ENCODE results near the gene GRIFIN. TPM values are rescaled to one million over a fixed set of nuclear protein-coding genes. Genes with fewer than 3 reads are reported as not detected.

Gene GRIFIN
- total RNA-seq, 1 donor from 2014 or later: not detected

- Histone ChIP-seq H3K4me3 (ENCODE audit: low read length in 3 of 3) (no peak overlapping the region), H3K9ac (ENCODE audit: low read depth in 1 of 3, low read length in 3 of 3) (no peak overlapping the region), H3K36me3 (ENCODE audit: control insufficient read depth in 3 of 3, insufficient read depth in 3 of 3, low read length in 3 of 3) (peaks cover 0 to 8% (median 6%) of the 10 kb centered on the region in 3 donors), H3K27me3 (ENCODE audit: control insufficient read depth in 3 of 3, insufficient read depth in 3 of 3, low read length in 3 of 3) (no peaks in the 10 kb centered on the region), H3K9me3 (ENCODE audit: control insufficient read depth in 3 of 3, low read length in 3 of 3) (no peaks in the 10 kb centered on the region), H3K27ac (ENCODE audit: low read depth, low read length) (no peak overlapping the region), H3K4me1 (ENCODE audit: control insufficient read depth in 3 of 3, insufficient read depth in 3 of 3, low read length in 3 of 3) (peaks cover 0 to 13% (median 0%) of the 10 kb centered on the region in 3 donors)
Measured at GRCh38 chr7:2440608-2441245, 35.5 kb downstream of the GRIFIN start.

GRCh38 chr7:2438775-2439174 is 37.4 kb downstream of the GRIFIN start:
- Histone ChIP-seq H3K27ac (ENCODE audit: low read depth, low read length) (no peak overlapping the region), H3K9me3 (ENCODE audit: control insufficient read depth in 3 of 3, low read length in 3 of 3) (no peaks in the 10 kb centered on the region), H3K36me3 (ENCODE audit: control insufficient read depth in 3 of 3, insufficient read depth in 3 of 3, low read length in 3 of 3) (peaks cover 0 to 13% (median 10%) of the 10 kb centered on the region in 3 donors), H3K9ac (ENCODE audit: low read depth in 1 of 3, low read length in 3 of 3) (no peak overlapping the region), H3K4me3 (ENCODE audit: low read length in 3 of 3) (no peak overlapping the region), H3K4me1 (ENCODE audit: control insufficient read depth in 3 of 3, insufficient read depth in 3 of 3, low read length in 3 of 3) (peaks cover 0 to 13% (median 0%) of the 10 kb centered on the region in 3 donors), H3K27me3 (ENCODE audit: control insufficient read depth in 3 of 3, insufficient read depth in 3 of 3, low read length in 3 of 3) (no peaks in the 10 kb centered on the region)

GRCh38 chr7:2438186-2438585 is 38.0 kb downstream of the GRIFIN start:
- H3K36me3 ChIP-seq (ENCODE audit: control insufficient read depth in 3 of 3, insufficient read depth in 3 of 3, low read length in 3 of 3): peaks cover 6 to 16% (median 16%) of the 10 kb centered on the region in 3 donors
- H3K27ac ChIP-seq (ENCODE audit: low read depth, low read length): no peak overlapping the region

GRCh38 chr7:2437537-2438148 is 38.6 kb downstream of the GRIFIN start:
- H3K9me3 ChIP-seq (ENCODE audit: control insufficient read depth in 3 of 3, low read length in 3 of 3): no peaks in the 10 kb centered on the region
- H3K4me3 ChIP-seq (ENCODE audit: low read length in 3 of 3): no peak overlapping the region
- H3K27ac ChIP-seq (ENCODE audit: low read depth, low read length): no peak overlapping the region
- peaks cover 11 to 21% (median 21%) of the 10 kb centered on the region in 3 donors for H3K36me3 ChIP-seq (ENCODE audit: control insufficient read depth in 3 of 3, insufficient read depth in 3 of 3, low read length in 3 of 3)
- H3K4me1 ChIP-seq (ENCODE audit: control insufficient read depth in 3 of 3, insufficient read depth in 3 of 3, low read length in 3 of 3): peaks cover 0 to 13% (median 0%) of the 10 kb centered on the region in 3 donors
- no peak overlapping the region for H3K9ac ChIP-seq (ENCODE audit: low read depth in 1 of 3, low read length in 3 of 3)
- no peaks in the 10 kb centered on the region for H3K27me3 ChIP-seq (ENCODE audit: control insufficient read depth in 3 of 3, insufficient read depth in 3 of 3, low read length in 3 of 3)

More at GRCh38 chr7:2438186-2438585, 38.0 kb downstream of the GRIFIN start:
- no peaks in the 10 kb centered on the region for H3K9me3 ChIP-seq (ENCODE audit: control insufficient read depth in 3 of 3, low read length in 3 of 3)
- H3K4me3 ChIP-seq (ENCODE audit: low read length in 3 of 3): no peak overlapping the region
- H3K9ac ChIP-seq (ENCODE audit: low read depth in 1 of 3, low read length in 3 of 3): no peak overlapping the region
- H3K27me3 ChIP-seq (ENCODE audit: control insufficient read depth in 3 of 3, insufficient read depth in 3 of 3, low read length in 3 of 3): no peaks in the 10 kb centered on the region
- H3K4me1 ChIP-seq (ENCODE audit: control insufficient read depth in 3 of 3, insufficient read depth in 3 of 3, low read length in 3 of 3): peaks cover 0 to 13% (median 0%) of the 10 kb centered on the region in 3 donors

GRCh38 chr7:2437136-2437535 is 39.1 kb downstream of the GRIFIN start:
- Histone ChIP-seq H3K4me3 (ENCODE audit: low read length in 3 of 3) (no peak overlapping the region), H3K9ac (ENCODE audit: low read depth in 1 of 3, low read length in 3 of 3) (no peak overlapping the region), H3K4me1 (ENCODE audit: control insufficient read depth in 3 of 3, insufficient read depth in 3 of 3, low read length in 3 of 3) (peaks cover 0 to 13% (median 0%) of the 10 kb centered on the region in 3 donors), H3K36me3 (ENCODE audit: control insufficient read depth in 3 of 3, insufficient read depth in 3 of 3, low read length in 3 of 3) (peaks cover 15 to 23% (median 21%) of the 10 kb centered on the region in 3 donors), H3K27me3 (ENCODE audit: control insufficient read depth in 3 of 3, insufficient read depth in 3 of 3, low read length in 3 of 3) (no peaks in the 10 kb centered on the region), H3K27ac (ENCODE audit: low read depth, low read length) (no peak overlapping the region), H3K9me3 (ENCODE audit: control insufficient read depth in 3 of 3, low read length in 3 of 3) (no peaks in the 10 kb centered on the region)

- Histone ChIP-seq H3K4me3 (ENCODE audit: low read length in 3 of 3) (no peak overlapping the region), H3K9ac (ENCODE audit: low read depth in 1 of 3, low read length in 3 of 3) (no peak overlapping the region), H3K4me1 (ENCODE audit: control insufficient read depth in 3 of 3, insufficient read depth in 3 of 3, low read length in 3 of 3) (peaks cover 0 to 13% (median 0%) of the 10 kb centered on the region in 3 donors), H3K27ac (ENCODE audit: low read depth, low read length) (no peak overlapping the region), H3K9me3 (ENCODE audit: control insufficient read depth in 3 of 3, low read length in 3 of 3) (peaks cover 0 to under 1% (median 0%) of the 10 kb centered on the region in 3 donors), H3K36me3 (ENCODE audit: control insufficient read depth in 3 of 3, insufficient read depth in 3 of 3, low read length in 3 of 3) (peaks cover 15 to 23% (median 21%) of the 10 kb centered on the region in 3 donors), H3K27me3 (ENCODE audit: control insufficient read depth in 3 of 3, insufficient read depth in 3 of 3, low read length in 3 of 3) (no peaks in the 10 kb centered on the region)
Measured at GRCh38 chr7:2436341-2437104, 39.7 kb downstream of the GRIFIN start.

GRCh38 chr7:2435146-2435545 is 41.1 kb downstream of the GRIFIN start:
- Histone ChIP-seq H3K4me1 (ENCODE audit: control insufficient read depth in 3 of 3, insufficient read depth in 3 of 3, low read length in 3 of 3) (peaks cover 0 to 11% (median 0%) of the 10 kb centered on the region in 3 donors), H3K27ac (ENCODE audit: low read depth, low read length) (no peak overlapping the region), H3K4me3 (ENCODE audit: low read length in 3 of 3) (no peak overlapping the region), H3K27me3 (ENCODE audit: control insufficient read depth in 3 of 3, insufficient read depth in 3 of 3, low read length in 3 of 3) (no peaks in the 10 kb centered on the region), H3K9me3 (ENCODE audit: control insufficient read depth in 3 of 3, low read length in 3 of 3) (peaks cover 0 to 9% (median 0%) of the 10 kb centered on the region in 3 donors), H3K36me3 (ENCODE audit: control insufficient read depth in 3 of 3, insufficient read depth in 3 of 3, low read length in 3 of 3) (peaks cover 15 to 23% (median 21%) of the 10 kb centered on the region in 3 donors), H3K9ac (ENCODE audit: low read depth in 1 of 3, low read length in 3 of 3) (no peak overlapping the region)

GRCh38 chr7:2433713-2434550 is 42.3 kb downstream of the GRIFIN start:
- Histone ChIP-seq H3K4me1 (ENCODE audit: control insufficient read depth in 3 of 3, insufficient read depth in 3 of 3, low read length in 3 of 3) (peaks cover 0 to 9% (median 0%) of the 10 kb centered on the region in 3 donors), H3K9me3 (ENCODE audit: control insufficient read depth in 3 of 3, low read length in 3 of 3) (peaks cover 0 to 9% (median 0%) of the 10 kb centered on the region in 3 donors), H3K36me3 (ENCODE audit: control insufficient read depth in 3 of 3, insufficient read depth in 3 of 3, low read length in 3 of 3) (peaks cover 15 to 23% (median 21%) of the 10 kb centered on the region in 3 donors), H3K9ac (ENCODE audit: low read depth in 1 of 3, low read length in 3 of 3) (no peak overlapping the region), H3K4me3 (ENCODE audit: low read length in 3 of 3) (no peak overlapping the region), H3K27me3 (ENCODE audit: control insufficient read depth in 3 of 3, insufficient read depth in 3 of 3, low read length in 3 of 3) (no peaks in the 10 kb centered on the region), H3K27ac (ENCODE audit: low read depth, low read length) (no peak overlapping the region)

GRCh38 chr7:2432910-2433712 is 43.1 kb downstream of the GRIFIN start:
- Histone ChIP-seq H3K9me3 (ENCODE audit: control insufficient read depth in 3 of 3, low read length in 3 of 3) (peaks cover 0 to 9% (median 0%) of the 10 kb centered on the region in 3 donors), H3K4me1 (ENCODE audit: control insufficient read depth in 3 of 3, insufficient read depth in 3 of 3, low read length in 3 of 3) (peaks cover 0 to 5% (median 0%) of the 10 kb centered on the region in 3 donors), H3K36me3 (ENCODE audit: control insufficient read depth in 3 of 3, insufficient read depth in 3 of 3, low read length in 3 of 3) (peaks cover 15 to 23% (median 21%) of the 10 kb centered on the region in 3 donors), H3K4me3 (ENCODE audit: low read length in 3 of 3) (no peak overlapping the region), H3K27me3 (ENCODE audit: control insufficient read depth in 3 of 3, insufficient read depth in 3 of 3, low read length in 3 of 3) (no peaks in the 10 kb centered on the region), H3K27ac (ENCODE audit: low read depth, low read length) (no peak overlapping the region), H3K9ac (ENCODE audit: low read depth in 1 of 3, low read length in 3 of 3) (no peak overlapping the region)

Data from skeletal muscle tissue (tissue), 4 donors.